Measurements from ENCODE around the gene ADORA1. TPM values are rescaled to one million over a fixed set of nuclear protein-coding genes. Genes with fewer than 3 reads are reported as not detected.

The ADORA1 gene
- total and polyA plus RNA-seq, 2 of the 13 experiments (the other 11 are each of a cell fraction or from before 2014, with no cell fraction given) = 0.11 TPM; not detected in 1

- BruUV-seq (replicated peaks) = no TSS peak
- H3K4me3 ChIP-seq (replicated peaks in 1 of 3; ENCODE audit: insufficient read depth in 1 of 3, low read depth in 2 of 3, low read length in 3 of 3) = no peak overlapping the region
- ATAC-seq (no peak), DNase-seq (ENCODE audit: low spot score) (no peak), FAIRE-seq (no peak)
- H2AFZ ChIP-seq (ENCODE audit: low read length) = no peak overlapping the region
- H3K4me2 ChIP-seq (ENCODE audit: low read depth, low read length) = no peak overlapping the region
- H3K79me2 ChIP-seq (ENCODE audit: insufficient read depth, low read length) = no peaks in the 10 kb centered on the region
- no peak overlapping the region for H3K9ac ChIP-seq (ENCODE audit: insufficient read depth, low read depth, low read length)
- no peak overlapping the region for H3K27ac ChIP-seq (ENCODE audit: extremely low read length, insufficient read depth, low read length)
- intact Hi-C loops (cut with micrococcal nuclease; ENCODE audit: unreplicated experiment) = no loop called here
- H3K4me1 ChIP-seq (ENCODE audit: insufficient read depth, low read length) = no peaks in the 10 kb centered on the region
- no peaks in the 10 kb centered on the region for H4K20me1 ChIP-seq (ENCODE audit: insufficient read depth, low read length)
- no peaks in the 10 kb centered on the region for H3K9me3 ChIP-seq (ENCODE audit: low read length)
- TF ChIP-seq ATF2 (CRISPR knock-in tag; IDR thresholded peaks at IDR 0.05) (no peak), ZFP36L1 (CRISPR knock-in tag; IDR thresholded peaks at IDR 0.05) (no peak), ZNF619 (CRISPR knock-in tag; IDR thresholded peaks at IDR 0.05) (no peak), ONECUT2 (CRISPR knock-in tag; IDR thresholded peaks at IDR 0.05) (no peak), ZNF713 (CRISPR knock-in tag; IDR thresholded peaks at IDR 0.05) (no peak), ZNF160 (CRISPR knock-in tag; IDR thresholded peaks at IDR 0.05) (no peak), BCL3 (CRISPR knock-in tag; IDR thresholded peaks at IDR 0.05) (no peak), ZNF362 (CRISPR knock-in tag; IDR thresholded peaks at IDR 0.05; ENCODE audit: borderline replicate concordance) (no peak)
- peaks cover 2 to 21% of the 10 kb centered on the region in 2 experiments; a peak in 2 of 5 replicates for H3K27me3 ChIP-seq (ENCODE audit: control insufficient read depth in 1 of 2, insufficient read depth in 2 of 2, low read length in 2 of 2)
- H3K36me3 ChIP-seq (replicated peaks in 1 of 2; ENCODE audit: control insufficient read depth in 1 of 2, insufficient read depth in 2 of 2, low read length in 2 of 2) = no peaks in the 10 kb centered on the region
- in situ Hi-C loops (cut with HindIII; ENCODE audit: extremely low pct_ligation_motif_present, low pct_unique_long_range_greater_than_20kb) = no loop called here
- WGBS (ENCODE audit: low lambda C conversion rate) = 50% methylated on average over 2 of the region's 9 CpGs
- ChIA-PET POLR2A (no interaction called here), CTCF (ENCODE audit: low intra/inter-chr PET ratio, low total read pairs) (no interaction called here)
These were observed 23.2 kb downstream of the ADORA1 start for GRCh38 chr1:203150511-203151297.

Data from HepG2 (cell line).